Peyer's patch (tissue), 4 donors: ENCODE measurements around the gene CDK6. TPM values are rescaled to one million over a fixed set of nuclear protein-coding genes. Genes with fewer than 3 reads are reported as not detected.

Experiments used
- DNase-seq, 3 donors: peaks; one replicate each; pipeline ENCODE4 v3.0.0-alpha.2; 2017 to 2019
- H3K27ac ChIP-seq, 4 donors: fragments of 200-600 bp; sonication (generic); one replicate each; pipeline ENCODE4 v1.5.1; 2016 to 2019
- H3K27me3 ChIP-seq, 2 donors: fragments of 200-600 bp; sonication (generic); one replicate each; pipeline ENCODE4 v1.5.1; 2019
- H3K36me3 ChIP-seq, 3 donors: fragments of 200-600 bp; sonication (generic); one replicate each; pipeline ENCODE4 v1.5.1; 2016 to 2019
- H3K4me1 ChIP-seq, 4 donors: fragments of 200-600 bp; sonication (generic); one replicate each; pipeline ENCODE4 v1.5.1; 2016 to 2019
- H3K4me3 ChIP-seq, 4 donors: fragments of 200-600 bp; sonication (generic); 1 replicate in 3 of 4; 2 replicates in 1 of 4; pipeline ENCODE4 v1.5.1; 2016 to 2019; ENCODE audit warnings: mild to moderate bottlenecking in 1 of 4
- H3K9me3 ChIP-seq, 4 donors: fragments of 200-600 bp; sonication (generic); one replicate each; pipeline ENCODE4 v1.5.1; 2016 to 2019; ENCODE audit warnings: mild to moderate bottlenecking in 1 of 4
- CTCF ChIP-seq, 6 experiments: fragments of 450-650 bp in 4 of 6; fragments of 200-600 bp in 2 of 6; sonication (generic) in 1 of 6; IDR thresholded peaks; one replicate each; pipeline ENCODE4 v1.5.1; 2017 to 2019; ENCODE audit warnings: antibody characterized with exemption in 6 of 6, mild to moderate bottlenecking in 3 of 6, moderate library complexity in 1 of 6
- POLR2A ChIP-seq, 2 donors: fragments of 450-650 bp; IDR thresholded peaks; one replicate each; pipeline ENCODE4 v1.5.1; 2017; ENCODE audit warnings: antibody characterized with exemption in 2 of 2, mild to moderate bottlenecking in 2 of 2, moderate library complexity in 2 of 2
- total RNA-seq, 4 donors: library from RNA; depleted of rRNA; stranded (reverse); fragments of >200 nt; gene quantifications; one replicate each; pipeline ENCODE4 v1.1.0, GENCODE V29; 2016

The CDK6 gene
- total RNA-seq, 4 donors from 2014 or later = 25.6 to 75.1 (median 55.4) TPM

- no peak overlapping the region for H3K27ac ChIP-seq
- TF ChIP-seq POLR2A (IDR thresholded peaks at IDR 0.05) (no peak), CTCF (IDR thresholded peaks at IDR 0.05) (no peak)
- no peaks in the 10 kb centered on the region for H3K36me3 ChIP-seq
These were observed 80.7 kb downstream of the CDK6 start for GRCh38 chr7:92755680-92756079.

GRCh38 chr7:92754919-92755581 is 81.3 kb downstream of the CDK6 start:
- H3K4me3 ChIP-seq = no peak overlapping the region
- no peak overlapping the region for H3K27ac ChIP-seq
- no peak for TF ChIP-seq POLR2A (IDR thresholded peaks at IDR 0.05)
- TF ChIP-seq CTCF (IDR thresholded peaks at IDR 0.05) = no peak
- H3K4me1 ChIP-seq = no peaks in the 10 kb centered on the region
- no peak for DNase-seq
- no peaks in the 10 kb centered on the region for H3K36me3 ChIP-seq
- H3K27me3 ChIP-seq = no peaks in the 10 kb centered on the region
- no peaks in the 10 kb centered on the region for H3K9me3 ChIP-seq

More at GRCh38 chr7:92755680-92756079, 80.7 kb downstream of the CDK6 start:
- Histone ChIP-seq H3K9me3 (no peaks in the 10 kb centered on the region), H3K4me3 (no peak overlapping the region), H3K4me1 (no peaks in the 10 kb centered on the region), H3K27me3 (no peaks in the 10 kb centered on the region)
- DNase-seq = no peak

- Histone ChIP-seq H3K4me1 (no peaks in the 10 kb centered on the region), H3K4me3 (no peak overlapping the region), H3K27me3 (no peaks in the 10 kb centered on the region), H3K27ac (no peak overlapping the region), H3K9me3 (no peaks in the 10 kb centered on the region), H3K36me3 (no peaks in the 10 kb centered on the region)
- TF ChIP-seq POLR2A (IDR thresholded peaks at IDR 0.05) (no peak), CTCF (IDR thresholded peaks at IDR 0.05) (no peak)
- no peak for DNase-seq
These were observed 82.8 kb downstream of the CDK6 start for GRCh38 chr7:92753614-92754013.

GRCh38 chr7:92751902-92752901 is 84.2 kb downstream of the CDK6 start:
- H3K36me3 ChIP-seq = no peaks in the 10 kb centered on the region
- H3K4me1 ChIP-seq = no peaks in the 10 kb centered on the region
- no peaks in the 10 kb centered on the region for H3K27me3 ChIP-seq
- H3K9me3 ChIP-seq = no peaks in the 10 kb centered on the region
- DNase-seq = no peak
- TF ChIP-seq POLR2A (IDR thresholded peaks at IDR 0.05) (no peak), CTCF (IDR thresholded peaks at IDR 0.05) (no peak)
- no peak overlapping the region for H3K27ac ChIP-seq
- no peak overlapping the region for H3K4me3 ChIP-seq

- Histone ChIP-seq H3K4me1 (no peaks in the 10 kb centered on the region), H3K9me3 (no peaks in the 10 kb centered on the region), H3K4me3 (no peak overlapping the region), H3K27me3 (no peaks in the 10 kb centered on the region), H3K36me3 (no peaks in the 10 kb centered on the region), H3K27ac (no peak overlapping the region)
- DNase-seq = no peak
- TF ChIP-seq POLR2A (IDR thresholded peaks at IDR 0.05) = no peak
- no peak for TF ChIP-seq CTCF (IDR thresholded peaks at IDR 0.05)
These were observed 85.4 kb downstream of the CDK6 start for GRCh38 chr7:92750946-92751345.
